Spleen (tissue), 7 donors: Measurements from ENCODE around the gene PGP.

Source experiments
- POLR2A ChIP-seq, 3 donors: fragments of 450-650 bp; IDR thresholded peaks; one replicate each; pipeline ENCODE4 v1.5.1; 2017; ENCODE audit warnings: antibody characterized with exemption in 3 of 3, mild to moderate bottlenecking in 1 of 3
- POLR2AphosphoS5 ChIP-seq, 3 donors: sonication (generic); formaldehyde crosslinking; IDR thresholded peaks; one replicate each; pipeline ENCODE4 v1.5.1; 2017; ENCODE audit warnings: antibody characterized with exemption in 3 of 3
- TF ChIP-seq, protein P1 (sequence below), 11 experiments: fragments of 200-600 bp in 7 of 11; fragments of 450-650 bp in 4 of 11; sonication (generic) in 4 of 11; IDR thresholded peaks in 8 of 11; conservative IDR thresholded peaks in 3 of 11; 1 replicate in 7 of 11; 2 replicates in 4 of 11; pipeline versions ENCODE4 v1.4.0 to v1.8.0; 2016 to 2021; ENCODE audit warnings: antibody characterized with exemption in 11 of 11, inconsistent platforms in 4 of 11, mild to moderate bottlenecking in 1 of 11
- donor health status: DM: no; HTN: no; CAD: no; lungs with moderate emphysema.
- donor health status: DM: no; HTN: no; CAD: no.
- donor health status: DM: no; HTN: no; CAD: no.

DNA sequence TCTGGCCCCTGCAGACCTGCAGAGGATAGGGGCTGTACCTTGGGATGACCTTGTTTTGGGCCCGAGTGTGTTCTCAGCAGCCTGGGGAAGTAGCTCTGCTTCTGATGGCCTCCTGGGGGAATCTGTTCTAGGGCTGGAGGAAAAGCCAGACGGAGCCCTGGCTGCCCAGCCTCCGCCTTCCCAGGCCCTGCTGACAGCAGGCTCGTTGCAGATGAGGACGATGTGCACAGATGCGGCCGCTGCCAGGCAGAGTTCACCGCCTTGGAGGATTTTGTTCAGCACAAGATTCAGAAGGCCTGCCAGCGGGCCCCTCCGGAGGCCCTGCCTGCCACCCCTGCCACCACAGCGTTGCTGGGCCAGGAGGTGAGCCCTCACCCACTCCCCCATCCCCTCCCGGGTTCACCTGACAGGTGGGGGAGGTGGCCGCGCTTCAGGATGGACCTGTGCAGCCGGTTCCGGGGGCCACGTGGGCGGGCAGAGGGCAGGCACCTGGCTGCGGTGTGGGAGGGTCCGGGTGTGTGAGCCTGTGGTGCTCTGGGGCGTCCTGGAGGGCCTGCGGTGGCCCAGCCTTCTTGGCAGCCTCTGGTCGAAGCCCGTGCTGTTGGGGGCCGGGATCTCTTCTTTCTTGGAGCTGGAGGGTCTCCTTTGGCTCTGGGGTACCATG is 13.7 kb upstream of the PGP start:
- TF ChIP-seq, protein P1, sequence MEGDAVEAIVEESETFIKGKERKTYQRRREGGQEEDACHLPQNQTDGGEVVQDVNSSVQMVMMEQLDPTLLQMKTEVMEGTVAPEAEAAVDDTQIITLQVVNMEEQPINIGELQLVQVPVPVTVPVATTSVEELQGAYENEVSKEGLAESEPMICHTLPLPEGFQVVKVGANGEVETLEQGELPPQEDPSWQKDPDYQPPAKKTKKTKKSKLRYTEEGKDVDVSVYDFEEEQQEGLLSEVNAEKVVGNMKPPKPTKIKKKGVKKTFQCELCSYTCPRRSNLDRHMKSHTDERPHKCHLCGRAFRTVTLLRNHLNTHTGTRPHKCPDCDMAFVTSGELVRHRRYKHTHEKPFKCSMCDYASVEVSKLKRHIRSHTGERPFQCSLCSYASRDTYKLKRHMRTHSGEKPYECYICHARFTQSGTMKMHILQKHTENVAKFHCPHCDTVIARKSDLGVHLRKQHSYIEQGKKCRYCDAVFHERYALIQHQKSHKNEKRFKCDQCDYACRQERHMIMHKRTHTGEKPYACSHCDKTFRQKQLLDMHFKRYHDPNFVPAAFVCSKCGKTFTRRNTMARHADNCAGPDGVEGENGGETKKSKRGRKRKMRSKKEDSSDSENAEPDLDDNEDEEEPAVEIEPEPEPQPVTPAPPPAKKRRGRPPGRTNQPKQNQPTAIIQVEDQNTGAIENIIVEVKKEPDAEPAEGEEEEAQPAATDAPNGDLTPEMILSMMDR (IDR thresholded peaks at IDR 0.05 in 8 of 11, conservative IDR thresholded peaks at IDR 0.05 in 3 of 11), result no peak
- TF ChIP-seq POLR2A (IDR thresholded peaks at IDR 0.05) (no peak), POLR2AphosphoS5 (IDR thresholded peaks at IDR 0.05) (no peak)
